ENCODE data around the gene BTBD2.

DNA sequence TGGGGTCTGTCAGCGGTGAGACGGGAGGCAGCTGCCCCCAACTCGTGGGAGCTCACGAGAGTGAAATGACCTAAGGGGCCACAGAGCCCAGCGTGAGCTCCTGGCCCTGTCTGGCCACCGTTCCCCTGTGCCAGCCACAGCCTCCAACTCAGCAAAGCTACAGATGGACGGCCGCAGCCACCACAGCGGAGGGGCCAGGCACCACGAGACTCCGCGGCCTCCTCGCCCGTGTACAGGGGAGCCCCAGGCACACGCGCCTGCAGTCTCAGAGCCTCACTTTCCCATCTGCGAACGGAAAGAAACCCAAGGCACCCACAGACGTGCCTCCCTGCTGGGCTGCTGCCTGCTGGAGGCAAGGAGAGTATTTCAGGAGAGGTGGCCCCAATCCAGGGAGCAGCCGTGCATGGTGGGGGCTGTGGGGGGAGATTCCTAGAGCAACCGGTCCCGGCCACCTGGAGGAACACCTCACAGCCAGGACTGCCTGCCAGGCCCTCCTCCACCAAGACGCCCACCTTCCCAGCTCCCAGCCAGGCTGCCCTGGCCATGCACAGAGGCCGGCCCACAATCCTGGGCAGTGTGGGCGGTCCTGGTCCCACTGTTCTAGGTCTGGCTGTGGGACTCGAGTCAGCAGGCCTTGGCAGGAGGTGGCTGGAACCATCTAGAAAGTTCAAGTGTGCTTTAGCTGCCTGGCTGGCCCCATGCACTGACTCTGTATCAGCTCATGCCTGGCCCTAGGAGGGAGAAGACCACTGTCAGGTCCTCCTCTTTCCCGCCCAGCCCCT, 33.6 kb upstream of the BTBD2 start:
- TF ChIP-seq, protein P1, sequence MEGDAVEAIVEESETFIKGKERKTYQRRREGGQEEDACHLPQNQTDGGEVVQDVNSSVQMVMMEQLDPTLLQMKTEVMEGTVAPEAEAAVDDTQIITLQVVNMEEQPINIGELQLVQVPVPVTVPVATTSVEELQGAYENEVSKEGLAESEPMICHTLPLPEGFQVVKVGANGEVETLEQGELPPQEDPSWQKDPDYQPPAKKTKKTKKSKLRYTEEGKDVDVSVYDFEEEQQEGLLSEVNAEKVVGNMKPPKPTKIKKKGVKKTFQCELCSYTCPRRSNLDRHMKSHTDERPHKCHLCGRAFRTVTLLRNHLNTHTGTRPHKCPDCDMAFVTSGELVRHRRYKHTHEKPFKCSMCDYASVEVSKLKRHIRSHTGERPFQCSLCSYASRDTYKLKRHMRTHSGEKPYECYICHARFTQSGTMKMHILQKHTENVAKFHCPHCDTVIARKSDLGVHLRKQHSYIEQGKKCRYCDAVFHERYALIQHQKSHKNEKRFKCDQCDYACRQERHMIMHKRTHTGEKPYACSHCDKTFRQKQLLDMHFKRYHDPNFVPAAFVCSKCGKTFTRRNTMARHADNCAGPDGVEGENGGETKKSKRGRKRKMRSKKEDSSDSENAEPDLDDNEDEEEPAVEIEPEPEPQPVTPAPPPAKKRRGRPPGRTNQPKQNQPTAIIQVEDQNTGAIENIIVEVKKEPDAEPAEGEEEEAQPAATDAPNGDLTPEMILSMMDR (IDR thresholded peaks at IDR 0.05), result no peak
- TF ChIP-seq POLR2A (IDR thresholded peaks at IDR 0.05; ENCODE audit: low read depth), result no peak
- no peak for TF ChIP-seq POLR2AphosphoS5 (IDR thresholded peaks at IDR 0.05)

Measured in esophagus muscularis mucosa (tissue), 3 donors.